Stimulated activated CD4-positive, alpha-beta T cell treated with anti-CD3 and anti-CD28 coated beads, Interleukin-1b, Interleukin-23, amount 100 ng/mL, for 48 hours (primary cell): ENCODE data around the gene KCNK3.
A peak's percentile ranks its signal among the peaks of the same experiment; 100 is the strongest.

ENCODE experiments used
- DNase-seq: peaks from one replicate; pipeline ENCODE4 v3.0.0-alpha.2; 2020

KCNK3 gene

GRCh38 chr2:26715528-26716270 is 23.2 kb downstream of the KCNK3 start:
- DNase-seq, result no peak

GRCh38 chr2:26716340-26716739 is 23.8 kb downstream of the KCNK3 start:
- no peak for DNase-seq

DNA sequence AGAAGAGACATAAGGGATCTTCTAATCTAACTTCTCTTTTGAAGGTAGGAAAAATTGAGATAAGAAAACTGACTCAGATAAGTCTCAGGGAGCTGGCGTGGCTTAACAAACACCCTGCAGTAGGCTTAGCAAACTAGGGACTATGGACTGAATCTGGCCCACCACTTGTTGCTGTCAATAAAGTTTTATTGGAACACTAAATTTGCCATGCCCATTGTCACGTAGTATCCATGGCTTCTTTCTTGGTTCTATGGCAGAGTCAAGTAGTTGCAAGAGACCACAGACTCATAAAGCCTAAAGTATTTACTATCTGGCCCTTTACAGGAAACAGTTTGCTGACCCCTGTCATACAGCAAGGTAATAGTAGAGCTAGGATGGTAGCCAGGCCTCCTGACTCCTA is 24.2 kb downstream of the KCNK3 start:
- no peak for DNase-seq

GRCh38 chr2:26717362-26717761 is 24.8 kb downstream of the KCNK3 start:
- DNase-seq, result no peak

- no peak for DNase-seq
Measured at GRCh38 chr2:26718949-26719686, 26.6 kb downstream of the KCNK3 start.

- DNase-seq, result no peak
Measured at GRCh38 chr2:26720322-26721114, 28.0 kb downstream of the KCNK3 start.

DNA sequence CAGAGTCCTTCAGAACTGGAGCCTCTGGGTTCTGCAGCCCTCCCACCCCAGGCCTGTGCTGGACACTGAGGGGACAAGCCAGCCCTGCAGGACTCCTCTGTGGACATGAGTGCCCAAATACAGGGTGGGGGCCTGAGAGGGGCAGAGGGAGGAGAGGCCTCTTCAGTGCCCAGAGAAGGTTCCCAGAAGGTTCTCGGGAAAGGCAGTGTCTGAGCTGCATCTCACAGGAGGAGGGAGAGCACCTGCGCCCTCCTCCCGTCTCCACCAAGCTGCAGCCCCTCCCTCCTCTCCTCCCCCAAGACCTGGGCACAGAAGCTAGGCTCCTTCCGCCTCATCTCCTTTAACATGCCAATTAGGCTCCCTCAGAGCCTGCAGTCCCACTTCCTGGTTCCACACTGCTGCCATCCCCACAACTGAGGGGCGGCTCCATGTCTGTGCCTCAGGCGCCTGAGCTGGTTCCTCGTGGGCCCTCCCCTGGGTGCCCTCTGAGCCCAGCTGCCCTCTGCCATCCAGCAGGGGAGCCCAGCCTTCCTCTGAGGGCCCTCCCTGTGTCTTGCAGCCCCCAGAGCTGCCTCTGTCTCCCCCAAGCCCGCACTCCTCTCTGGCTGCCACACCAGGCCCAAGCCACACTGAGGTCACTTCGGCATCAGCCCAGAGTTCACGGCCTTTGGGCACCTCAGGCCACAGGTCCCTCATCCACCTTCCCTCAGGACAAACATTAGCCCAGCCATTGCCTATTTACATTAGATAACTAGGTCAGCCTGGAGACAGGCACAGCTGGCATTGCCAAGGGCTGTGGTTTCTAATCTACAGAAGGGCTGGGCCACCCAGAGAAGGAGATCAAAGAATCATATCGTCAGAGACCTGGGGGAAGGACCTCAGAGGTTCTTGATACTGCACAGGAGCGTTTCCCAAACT is 28.9 kb downstream of the KCNK3 start:
- no peak for DNase-seq

DNA sequence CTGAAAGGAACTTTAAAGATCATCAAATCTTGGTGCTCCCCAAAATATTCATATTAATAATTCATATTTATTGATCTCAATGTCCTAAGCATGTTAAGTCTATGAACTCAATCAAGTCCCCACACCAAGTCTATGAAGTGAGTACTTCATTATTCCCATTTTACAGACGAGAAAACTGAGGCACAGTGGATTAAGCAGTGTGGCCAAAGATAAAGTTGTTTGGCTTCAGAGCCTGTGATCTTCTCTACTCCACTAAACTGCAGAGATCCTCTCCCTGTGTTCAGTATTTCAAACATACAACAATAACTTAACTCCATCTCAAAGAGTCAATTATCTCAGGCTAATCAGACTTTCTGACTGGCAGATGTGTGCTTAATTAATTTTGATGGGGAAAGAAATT is 29.8 kb downstream of the KCNK3 start:
- DNase-seq, result no peak

DNA sequence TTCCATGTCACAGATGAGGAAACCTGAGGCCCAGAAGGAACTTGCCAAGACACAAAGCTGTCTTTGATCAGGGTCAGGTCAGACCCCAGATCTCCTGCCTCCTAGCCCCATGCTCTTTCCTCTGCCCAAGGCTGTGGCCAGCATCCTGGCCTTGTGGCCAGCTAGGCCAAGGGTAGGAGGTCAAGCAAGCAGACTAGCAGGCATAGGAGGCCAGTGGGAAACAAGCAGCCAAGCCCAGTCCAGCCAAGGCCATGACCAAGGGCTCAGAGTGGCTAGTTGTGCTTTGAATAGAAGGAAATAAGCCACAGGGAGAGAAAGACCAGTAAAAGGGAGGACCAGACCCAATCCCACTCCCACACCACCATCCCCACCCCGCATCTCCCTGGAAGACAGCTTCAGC is 30.4 kb downstream of the KCNK3 start:
- no peak for DNase-seq

DNA sequence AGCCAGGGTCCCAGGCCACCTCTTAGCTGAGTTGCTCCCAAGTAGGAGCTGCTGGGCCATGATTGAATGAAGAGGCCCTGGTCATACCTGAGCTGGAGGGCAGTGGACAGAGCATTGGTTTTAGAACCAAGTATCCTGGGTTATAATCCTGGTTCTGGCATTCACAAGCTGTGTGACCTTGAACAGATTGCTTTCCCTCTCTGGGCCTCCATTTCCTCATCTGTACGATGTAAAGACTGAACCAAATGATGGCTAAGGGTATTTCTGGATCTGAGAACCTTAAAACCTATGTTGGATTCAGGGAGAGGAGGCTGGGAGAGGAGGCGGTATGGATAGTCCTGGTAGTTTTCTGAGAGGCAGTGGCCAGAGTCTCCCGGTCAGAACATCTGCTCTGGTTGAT is 31.0 kb downstream of the KCNK3 start:
- DNase-seq, result no peak

DNA sequence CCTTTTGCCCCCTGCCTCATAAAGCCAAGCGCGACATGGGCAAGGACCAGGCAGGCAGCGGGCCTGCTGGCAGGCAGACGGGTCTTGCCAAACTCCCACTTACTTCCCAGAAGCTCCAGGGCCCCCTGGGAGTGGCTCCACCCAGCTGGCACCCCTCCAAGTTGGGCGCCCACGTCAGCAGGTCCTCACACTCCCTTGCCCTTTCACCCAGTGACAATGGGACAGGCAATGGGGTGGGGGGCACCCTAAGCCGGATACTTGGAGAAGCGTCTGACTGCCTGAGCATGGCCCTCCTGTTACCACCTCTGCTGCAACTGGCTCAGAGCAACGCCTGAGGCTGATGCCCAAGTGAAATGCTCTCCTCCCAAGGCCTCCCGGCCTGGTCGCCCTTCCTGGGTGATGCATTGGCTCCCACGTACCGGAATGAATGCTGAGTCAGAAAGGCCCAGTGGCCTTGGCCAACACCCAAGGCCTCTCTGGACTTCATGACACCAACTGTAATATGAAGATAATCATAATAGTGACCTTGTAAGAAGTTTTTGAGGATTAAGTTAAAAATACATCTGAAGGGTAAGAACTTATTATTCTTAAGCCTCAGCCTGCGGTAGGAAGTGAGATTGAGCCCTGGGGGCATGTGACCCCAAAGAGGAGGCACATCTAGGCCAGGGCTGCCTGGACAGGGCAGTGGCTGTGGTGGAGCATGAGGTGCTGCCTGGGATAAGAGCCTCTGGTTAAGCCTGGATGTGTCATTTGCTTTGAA is 31.6 kb downstream of the KCNK3 start:
- no peak for DNase-seq

- no peak for DNase-seq
Measured at GRCh38 chr2:26724784-26725520, 32.4 kb downstream of the KCNK3 start.

- no peak for DNase-seq
Measured at GRCh38 chr2:26725521-26725820, 32.9 kb downstream of the KCNK3 start.

DNA sequence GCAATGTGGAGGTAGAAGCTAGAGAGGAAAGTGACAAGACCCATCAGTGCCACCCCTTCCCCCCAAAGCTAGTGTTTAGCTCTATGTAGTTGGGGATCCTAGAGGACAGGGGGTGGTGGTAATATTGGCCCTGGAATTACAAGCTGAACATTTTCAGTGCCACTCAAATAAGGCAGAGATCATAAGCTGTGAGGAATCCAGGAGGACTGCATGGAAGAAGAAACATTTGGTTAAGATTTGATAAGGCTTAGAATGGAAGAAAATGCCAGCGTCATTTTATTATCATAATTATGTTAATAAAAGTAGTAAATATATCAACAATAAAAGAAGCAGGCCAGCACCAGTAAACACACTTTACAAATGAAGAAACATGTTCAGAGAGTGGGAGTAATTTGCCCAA is 33.7 kb downstream of the KCNK3 start:
- no peak for DNase-seq

GRCh38 chr2:26727641-26728561 is 35.4 kb downstream of the KCNK3 start:
- DNase-seq, result peak; percentile 16

DNA sequence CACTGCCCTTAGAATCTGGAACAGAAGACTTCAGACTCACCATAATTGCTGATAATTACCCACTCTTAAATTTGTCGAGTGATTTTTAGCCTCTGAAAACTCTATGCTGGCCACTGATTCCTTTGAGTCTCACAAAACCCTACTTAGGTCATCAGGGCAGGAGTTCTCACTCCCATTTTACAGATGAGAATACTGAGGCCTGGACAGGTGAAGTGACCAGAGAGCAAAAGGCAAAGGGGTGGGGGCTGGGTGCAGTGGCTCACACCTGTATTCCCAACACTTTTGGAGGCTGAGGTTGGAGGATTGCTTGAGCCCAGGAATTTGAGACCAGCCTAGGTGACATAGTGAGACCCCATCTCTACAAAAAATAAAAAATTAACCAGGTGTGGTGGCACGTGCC is 36.8 kb downstream of the KCNK3 start:
- DNase-seq, result no peak

GRCh38 chr2:26730549-26731344 is 38.2 kb downstream of the KCNK3 start:
- DNase-seq, result no peak

- no peak for DNase-seq
Measured at GRCh38 chr2:26731714-26732113, 39.2 kb downstream of the KCNK3 start.

- DNase-seq, result no peak
Measured at GRCh38 chr2:26732446-26732845, 39.9 kb downstream of the KCNK3 start.
